WTC11 (cell line): Measurements from ENCODE around the gene MOB1B. TPM values are rescaled to one million over a fixed set of nuclear protein-coding genes. Genes with fewer than 3 reads are reported as not detected.
"Not testable (repeated sequence)": the region's sequence is repeated elsewhere in the genome, so short reads cannot be mapped to it uniquely, and the experiment has no call there.

Experiments used
- ATAC-seq: fragments of 200-7000 bp; cut with Tn5 transposase; 2 replicates; pipeline ENCODE4 v1.10.0; 2021; ENCODE audit warnings: mild to moderate bottlenecking, moderate library complexity
- CTCF ChIA-PET: fragments of 300-600 bp; sonication (Branson Sonifier 250); formaldehyde crosslinking; loops from one replicate; lab custom pipeline; 2021; ENCODE audit warnings: antibody characterized with exemption; lab: Charles Lee
- POLR2A ChIA-PET: fragments of 350-600 bp; sonication (Branson Sonifier 250); formaldehyde crosslinking; loops from one replicate; lab custom pipeline; 2021; ENCODE audit warnings: antibody characterized with exemption; lab: Charles Lee
- DNase-seq: peaks from one replicate; pipeline ENCODE4 v3.0.0; 2021; ENCODE audit warnings: low spot score
- H3K27ac Mint-ChIP-seq: 2 replicates; pipeline ENCODE4 v1.8.0; 2021; ENCODE audit warnings: mixed read lengths
- H3K27me3 Mint-ChIP-seq: 2 replicates; pipeline ENCODE4 v1.8.0; 2021; ENCODE audit warnings: low read depth, mild to moderate bottlenecking, moderate library complexity, mixed read lengths
- H3K36me3 Mint-ChIP-seq: 2 replicates; pipeline ENCODE4 v1.8.0; 2021; ENCODE audit warnings: mixed read lengths
- H3K4me1 Mint-ChIP-seq: 2 replicates; pipeline ENCODE4 v1.8.0; 2022; ENCODE audit warnings: mixed read lengths
- H3K4me3 Mint-ChIP-seq: 2 replicates; pipeline ENCODE4 v1.8.0; 2021; ENCODE audit warnings: mild to moderate bottlenecking, moderate library complexity, mixed read lengths
- H3K9me3 Mint-ChIP-seq: 2 replicates; pipeline ENCODE4 v1.8.0; 2021; ENCODE audit warnings: mixed read lengths
- ATF2 ChIP-seq: sonication (generic); formaldehyde crosslinking; IDR thresholded peaks from 2 replicates; pipeline ENCODE4 v1.8.1; 2022; ENCODE audit warnings: low read depth, missing genetic modification reagents, borderline replicate concordance
- EMX1 ChIP-seq: fragments of 250-450 bp; sonication (Bioruptor Pico); IDR thresholded peaks from 2 replicates; pipeline ENCODE4 v1.8.0; 2021; ENCODE audit warnings: mild to moderate bottlenecking
- ERG ChIP-seq: fragments of 250-450 bp; sonication (Bioruptor Pico); IDR thresholded peaks from 2 replicates; pipeline ENCODE4 v1.8.0; 2021; ENCODE audit warnings: mild to moderate bottlenecking
- FOXJ3 ChIP-seq: sonication (generic); formaldehyde crosslinking; IDR thresholded peaks from 2 replicates; pipeline ENCODE4 v1.9.0; 2021; ENCODE audit warnings: missing genetic modification reagents, mild to moderate bottlenecking, borderline replicate concordance
- FOXK1 ChIP-seq: sonication (generic); formaldehyde crosslinking; IDR thresholded peaks from 2 replicates; pipeline ENCODE4 v1.8.0; 2022; ENCODE audit warnings: mild to moderate bottlenecking, moderate library complexity, missing genetic modification reagents
- GRHL2 ChIP-seq: fragments of 250-450 bp; sonication (Bioruptor Pico); IDR thresholded peaks from 2 replicates; pipeline ENCODE4 v1.8.0; 2022; ENCODE audit warnings: mild to moderate bottlenecking, moderate library complexity; ENCODE audit not compliant: insufficient replicate concordance, severe bottlenecking
- GTF2I ChIP-seq: fragments of 250-450 bp; sonication (Bioruptor Pico); conservative IDR thresholded peaks from 2 replicates; pipeline ENCODE4 v1.4.0; 2021; ENCODE audit warnings: mild to moderate bottlenecking
- HMGXB4 ChIP-seq: sonication (generic); formaldehyde crosslinking; IDR thresholded peaks from 2 replicates; pipeline ENCODE4 v1.8.1; 2023; ENCODE audit warnings: mild to moderate bottlenecking, moderate library complexity, missing genetic modification reagents
- NFATC4 ChIP-seq: fragments of 250-450 bp; sonication (Bioruptor Pico); IDR thresholded peaks from 2 replicates; pipeline ENCODE4 v1.9.0; 2021; ENCODE audit warnings: mild to moderate bottlenecking
- NFYB ChIP-seq: sonication (generic); formaldehyde crosslinking; conservative IDR thresholded peaks from 2 replicates; pipeline ENCODE4 v1.8.0; 2022; ENCODE audit warnings: low read depth, missing genetic modification reagents
- NR3C1 ChIP-seq: sonication (generic); formaldehyde crosslinking; conservative IDR thresholded peaks from 2 replicates; pipeline ENCODE4 v1.8.1; 2023; ENCODE audit warnings: low read depth, mild to moderate bottlenecking, missing genetic modification reagents
- PRRX2 ChIP-seq: fragments of 250-450 bp; sonication (Bioruptor Pico); IDR thresholded peaks from 2 replicates; pipeline ENCODE4 v1.8.0; 2021; ENCODE audit warnings: mild to moderate bottlenecking
- SP1 ChIP-seq: sonication (generic); formaldehyde crosslinking; conservative IDR thresholded peaks from 2 replicates; pipeline ENCODE4 v1.8.1; 2022; ENCODE audit warnings: missing genetic modification reagents
- ZNF512 ChIP-seq: sonication (generic); formaldehyde crosslinking; IDR thresholded peaks from 2 replicates; pipeline ENCODE4 v1.8.1; 2022; ENCODE audit warnings: missing genetic modification reagents, borderline replicate concordance
- total RNA-seq: library from RNA; stranded (reverse); gene quantifications from 3 replicates; pipeline ENCODE4 v1.2.3, GENCODE V29; 2021

Gene MOB1B
- total RNA-seq, 1 experiment from 2014 or later, result 28.0 TPM

- TF ChIP-seq ERG (CRISPR knock-in tag) (no peak), NFYB (no peak)
- Mint-ChIP-seq H3K36me3 (peaks cover 29% of the 10 kb centered on the region), H3K27ac (peak overlapping the region; percentile 80), H3K27me3 (no peaks in the 10 kb centered on the region), H3K4me1 (peaks cover 44% of the 10 kb centered on the region), H3K9me3 (peaks cover 21% of the 10 kb centered on the region), H3K4me3 (peak overlapping the region; percentile 21)
- CTCF ChIA-PET, result interaction anchor here (0.7 to 1.8 kb wide), 3 partner anchors 9 to 165 kb away, joined by 6 to 8 read pairs (median 8); partner anchors contain the start of genes DCK and GRSF1
- ATAC-seq, result peak; percentile 84
- DNase-seq, result peak; percentile 41
- POLR2A ChIA-PET, result interaction anchor here (1.6 kb wide), 1 partner anchor 11 kb away, joined by 7 read pairs; the partner anchor contains the start of gene DCK
Measured at GRCh38 chr4:71004281-71004851, 102.2 kb downstream of the MOB1B start.

- CTCF ChIA-PET, result interaction anchor here (1.6 kb wide), 1 partner anchor 9 kb away, joined by 8 read pairs; no protein-coding TSS in a partner anchor
- Mint-ChIP-seq H3K9me3 (peaks cover 21% of the 10 kb centered on the region), H3K36me3 (peaks cover 22% of the 10 kb centered on the region), H3K4me1 (peaks cover 50% of the 10 kb centered on the region)
- not testable (repeated sequence) for H3K27me3 Mint-ChIP-seq, H3K4me3 Mint-ChIP-seq, H3K27ac Mint-ChIP-seq, DNase-seq
- POLR2A ChIA-PET, result interaction anchor here (1.6 kb wide), 1 partner anchor 11 kb away, joined by 7 read pairs; the partner anchor contains the start of gene DCK
- peak; percentile 28; the same call in 1 of the 2 replicates for ATAC-seq
Measured at GRCh38 chr4:71005025-71005424, 102.9 kb downstream of the MOB1B start.

- ChIA-PET POLR2A (interaction anchor here (0.6 kb wide), 1 partner anchor 738 kb away, joined by 4 read pairs; no protein-coding TSS in a partner anchor), CTCF (no interaction called here)
- ATAC-seq, result no peak
- H3K9me3 Mint-ChIP-seq, result peaks cover 9% of the 10 kb centered on the region
- DNase-seq, result no peak
- no peak overlapping the region for H3K27ac Mint-ChIP-seq
- no peak overlapping the region for H3K4me3 Mint-ChIP-seq
- no peaks in the 10 kb centered on the region for H3K27me3 Mint-ChIP-seq
- H3K36me3 Mint-ChIP-seq, result peaks cover 9% of the 10 kb centered on the region
- TF ChIP-seq SP1 (CRISPR knock-in tag) (no peak), NFATC4 (CRISPR knock-in tag) (no peak), NR3C1 (CRISPR knock-in tag) (no peak), GTF2I (CRISPR knock-in tag) (no peak), ZNF512 (CRISPR knock-in tag) (no peak), FOXJ3 (CRISPR knock-in tag) (no peak), GRHL2 (CRISPR knock-in tag) (no peak), HMGXB4 (no peak), FOXK1 (CRISPR knock-in tag) (no peak), EMX1 (CRISPR knock-in tag) (no peak), PRRX2 (no peak), ATF2 (CRISPR knock-in tag) (no peak)
- H3K4me1 Mint-ChIP-seq, result peaks cover 51% of the 10 kb centered on the region
Measured at GRCh38 chr4:71006203-71006907, 104.2 kb downstream of the MOB1B start.
